ENCODE data around the gene MRPS6.

Gene MRPS6

GRCh38 chr21:34152500-34152899 lies 79.1 kb downstream of the MRPS6 start:
- H3K36me3 ChIP-seq (replicated peaks; ENCODE audit: low read depth, low read length), result no peaks in the 10 kb centered on the region
- H3K4me1 ChIP-seq (ENCODE audit: low read length), result no peaks in the 10 kb centered on the region
- H3K27me3 ChIP-seq (ENCODE audit: low read depth, low read length), result no peaks in the 10 kb centered on the region
- TF ChIP-seq EZH2phosphoT487 (IDR thresholded peaks at IDR 0.05; ENCODE audit: low read depth), result no peak
- no peak for TF ChIP-seq CTCF (IDR thresholded peaks at IDR 0.05; ENCODE audit: low read depth, low read length)
- no peaks in the 10 kb centered on the region for H4K20me1 ChIP-seq (ENCODE audit: insufficient read depth, low read length)
- no peak overlapping the region for H3K4me2 ChIP-seq (ENCODE audit: low read length)
- H3K4me3 ChIP-seq (ENCODE audit: low read length), result no peak overlapping the region
- H3K9me3 ChIP-seq (ENCODE audit: insufficient read depth, low read length), result no peaks in the 10 kb centered on the region
- no peak overlapping the region for H3K9ac ChIP-seq (ENCODE audit: low read length)
- no peak overlapping the region for H2AFZ ChIP-seq (ENCODE audit: low read depth, low read length)
- no peak overlapping the region for H3K27ac ChIP-seq (ENCODE audit: low read length)
- H3K79me2 ChIP-seq (ENCODE audit: low read length), result no peaks in the 10 kb centered on the region

- TF ChIP-seq CTCF (IDR thresholded peaks at IDR 0.05; ENCODE audit: low read depth, low read length) (no peak), EZH2phosphoT487 (IDR thresholded peaks at IDR 0.05; ENCODE audit: low read depth) (no peak)
- Histone ChIP-seq H3K9ac (ENCODE audit: low read length) (no peak overlapping the region), H3K4me1 (ENCODE audit: low read length) (no peaks in the 10 kb centered on the region), H3K4me2 (ENCODE audit: low read length) (no peak overlapping the region), H3K4me3 (ENCODE audit: low read length) (no peak overlapping the region), H3K27ac (ENCODE audit: low read length) (no peak overlapping the region), H3K9me3 (ENCODE audit: insufficient read depth, low read length) (no peaks in the 10 kb centered on the region), H4K20me1 (ENCODE audit: insufficient read depth, low read length) (no peaks in the 10 kb centered on the region), H3K79me2 (ENCODE audit: low read length) (no peaks in the 10 kb centered on the region), H3K27me3 (ENCODE audit: low read depth, low read length) (no peaks in the 10 kb centered on the region), H3K36me3 (replicated peaks; ENCODE audit: low read depth, low read length) (no peaks in the 10 kb centered on the region), H2AFZ (ENCODE audit: low read depth, low read length) (no peak overlapping the region)
Observed at GRCh38 chr21:34154878-34155277, 81.5 kb downstream of the MRPS6 start.

- no peaks in the 10 kb centered on the region for H4K20me1 ChIP-seq (ENCODE audit: insufficient read depth, low read length)
- no peaks in the 10 kb centered on the region for H3K27me3 ChIP-seq (ENCODE audit: low read depth, low read length)
- no peaks in the 10 kb centered on the region for H3K79me2 ChIP-seq (ENCODE audit: low read length)
- H2AFZ ChIP-seq (ENCODE audit: low read depth, low read length), result no peak overlapping the region
- no peak overlapping the region for H3K9ac ChIP-seq (ENCODE audit: low read length)
- TF ChIP-seq CTCF (IDR thresholded peaks at IDR 0.05; ENCODE audit: low read depth, low read length) (no peak), EZH2phosphoT487 (IDR thresholded peaks at IDR 0.05; ENCODE audit: low read depth) (no peak)
- H3K9me3 ChIP-seq (ENCODE audit: insufficient read depth, low read length), result no peaks in the 10 kb centered on the region
- H3K4me3 ChIP-seq (ENCODE audit: low read length), result no peak overlapping the region
- no peaks in the 10 kb centered on the region for H3K36me3 ChIP-seq (replicated peaks; ENCODE audit: low read depth, low read length)
- no peaks in the 10 kb centered on the region for H3K4me1 ChIP-seq (ENCODE audit: low read length)
- no peak overlapping the region for H3K4me2 ChIP-seq (ENCODE audit: low read length)
- H3K27ac ChIP-seq (ENCODE audit: low read length), result no peak overlapping the region
Observed at GRCh38 chr21:34156957-34157356, 83.6 kb downstream of the MRPS6 start.

GRCh38 chr21:34157521-34157920 lies 84.1 kb downstream of the MRPS6 start:
- Histone ChIP-seq H3K4me3 (ENCODE audit: low read length) (no peak overlapping the region), H2AFZ (ENCODE audit: low read depth, low read length) (no peak overlapping the region), H3K36me3 (replicated peaks; ENCODE audit: low read depth, low read length) (no peaks in the 10 kb centered on the region), H4K20me1 (ENCODE audit: insufficient read depth, low read length) (no peaks in the 10 kb centered on the region), H3K27ac (ENCODE audit: low read length) (no peak overlapping the region), H3K79me2 (ENCODE audit: low read length) (no peaks in the 10 kb centered on the region), H3K4me2 (ENCODE audit: low read length) (no peak overlapping the region), H3K9me3 (ENCODE audit: insufficient read depth, low read length) (no peaks in the 10 kb centered on the region), H3K27me3 (ENCODE audit: low read depth, low read length) (no peaks in the 10 kb centered on the region), H3K9ac (ENCODE audit: low read length) (no peak overlapping the region), H3K4me1 (ENCODE audit: low read length) (no peaks in the 10 kb centered on the region)
- no peak for TF ChIP-seq EZH2phosphoT487 (IDR thresholded peaks at IDR 0.05; ENCODE audit: low read depth)
- no peak for TF ChIP-seq CTCF (IDR thresholded peaks at IDR 0.05; ENCODE audit: low read depth, low read length)
